Measurements from ENCODE around the gene GPR142. TPM values are rescaled to one million over a fixed set of nuclear protein-coding genes. Genes with fewer than 3 reads are reported as not detected.

The GPR142 gene
- total and polyA plus RNA-seq, 2 donors (not counting 3 experiments of a cell fraction or from before 2014, with no cell fraction given): not detected

GRCh38 chr17:74369665-74370490, 2.6 kb downstream of the GPR142 start:
- no peak for DNase-seq (ENCODE audit: low read depth, low spot score)
- Histone ChIP-seq H3K9me3 (replicated peaks; ENCODE audit: control insufficient read depth, insufficient read depth, low read length) (no peaks in the 10 kb centered on the region), H2AFZ (ENCODE audit: low read depth, low read length) (no peak overlapping the region), H3K27ac (ENCODE audit: insufficient read depth, low read depth, low read length) (no peak overlapping the region), H4K20me1 (replicated peaks; ENCODE audit: control insufficient read depth, extremely low read depth, insufficient read depth, low read length) (no peaks in the 10 kb centered on the region), H3K9me1 (replicated peaks; ENCODE audit: control insufficient read depth, extremely low read depth, insufficient read depth, low read length) (no peaks in the 10 kb centered on the region), H3K9ac (replicated peaks; ENCODE audit: extremely low read depth, insufficient read depth, low read length) (no peak overlapping the region), H3K4me3 (replicated peaks in 1 of 3; ENCODE audit: insufficient read depth in 1 of 3, low read depth in 1 of 3, low read length in 3 of 3) (no peak overlapping the region), H3K4me1 (ENCODE audit: control insufficient read depth, extremely low read depth, insufficient read depth, low read length) (no peaks in the 10 kb centered on the region), H3K27me3 (ENCODE audit: control insufficient read depth in 2 of 2, insufficient read depth in 2 of 2, low read length in 2 of 2) (no peaks in the 10 kb centered on the region), H3K36me3 (ENCODE audit: control insufficient read depth in 2 of 2, extremely low read depth in 1 of 2, insufficient read depth in 2 of 2, low read length in 2 of 2) (no peaks in the 10 kb centered on the region), H3K4me2 (ENCODE audit: insufficient read depth, low read length) (no peak overlapping the region), H3K79me2 (ENCODE audit: control insufficient read depth, insufficient read depth, low read length) (no peaks in the 10 kb centered on the region)
- TF ChIP-seq MYC (IDR thresholded peaks at IDR 0.05; ENCODE audit: low read depth, low read length): no peak
- TF ChIP-seq JUN (IDR thresholded peaks at IDR 0.05; ENCODE audit: borderline replicate concordance, insufficient read depth, insufficient read length, low read depth): no peak
- TF ChIP-seq POLR2A (IDR thresholded peaks at IDR 0.05; ENCODE audit: low read depth, low read length): no peak
- no peak for TF ChIP-seq GATA2 (IDR thresholded peaks at IDR 0.05; ENCODE audit: insufficient read depth, insufficient read length, low read depth, low read length)
- no peak for TF ChIP-seq MAX (IDR thresholded peaks at IDR 0.05; ENCODE audit: insufficient read depth, insufficient read length)
- no peak for TF ChIP-seq CTCF (IDR thresholded peaks at IDR 0.05; ENCODE audit: extremely low read depth in 1 of 2, insufficient read depth in 1 of 2, low read depth in 1 of 2, low read length in 2 of 2)
- no peak for TF ChIP-seq POLR2AphosphoS5 (IDR thresholded peaks at IDR 0.05; ENCODE audit: insufficient read depth, low read depth, low read length)
- no peak for TF ChIP-seq FOS (IDR thresholded peaks at IDR 0.05; ENCODE audit: borderline replicate concordance, insufficient read depth, low read length)
- no peak for TF ChIP-seq EZH2 (IDR thresholded peaks at IDR 0.05; ENCODE audit: borderline replicate concordance, low read depth, low read length, severe bottlenecking)
- no TSS peak for BruUV-seq (replicated peaks)
- ChIA-PET POLR2A (no interaction called here), CTCF (interaction anchor here (0.8 to 4.9 kb wide), 8 partner anchors 9 to 130 kb away, joined by 3 to 64 read pairs (median 4); no protein-coding TSS in a partner anchor)
- no peak for FAIRE-seq
- dilution Hi-C loops (cut with MboI; ENCODE audit: extremely low pct_ligation_motif_present, low sequenced_read_pairs) (no loop called here), intact Hi-C loops (cut with micrococcal nuclease) (loop anchor here (5.0 kb wide), 1 partner anchor 158 kb away; the partner anchor contains the start of gene TTYH2)
